WERI-Rb-1 (cell line): Measurements from ENCODE around the gene CCDC6.
A peak's percentile ranks its signal among the peaks of the same experiment; 100 is the strongest.
"Not testable (repeated sequence)": the region's sequence is repeated elsewhere in the genome, so short reads cannot be mapped to it uniquely, and the experiment has no call there.

Source experiments
- DNase-seq: peaks from one replicate; pipeline ENCODE4 v3.0.0-alpha.2; 2020
- H3K27ac ChIP-seq: fragments of 250-450 bp; sonication (Bioruptor Pico); 2 replicates; pipeline ENCODE4 v1.5.1; 2020; ENCODE audit warnings: mild to moderate bottlenecking, moderate library complexity
- H3K27me3 ChIP-seq: fragments of 250-450 bp; sonication (Bioruptor Pico); 2 replicates; pipeline ENCODE4 v1.5.1; 2021; ENCODE audit warnings: mild to moderate bottlenecking, low read depth, moderate library complexity; ENCODE audit not compliant: insufficient read depth, severe bottlenecking
- H3K36me3 ChIP-seq: fragments of 250-450 bp; sonication (Bioruptor Pico); 2 replicates; pipeline ENCODE4 v1.5.1; 2020; ENCODE audit warnings: mild to moderate bottlenecking, moderate library complexity
- H3K4me3 ChIP-seq: 2 replicates; pipeline ENCODE4 v1.5.1; 2011; ENCODE audit warnings: low read depth, mild to moderate bottlenecking, control low read depth, low read length
- H3K9me3 ChIP-seq: fragments of 250-450 bp; sonication (Bioruptor Pico); 2 replicates; pipeline ENCODE4 v1.5.1; 2021; ENCODE audit warnings: mild to moderate bottlenecking, moderate library complexity; ENCODE audit not compliant: severe bottlenecking
- CTCF ChIP-seq: IDR thresholded peaks from 2 replicates; pipeline ENCODE4 v1.5.1; 2011; ENCODE audit warnings: low read depth, mild to moderate bottlenecking, control low read depth, inconsistent platforms, low read length

CCDC6 gene

DNA sequence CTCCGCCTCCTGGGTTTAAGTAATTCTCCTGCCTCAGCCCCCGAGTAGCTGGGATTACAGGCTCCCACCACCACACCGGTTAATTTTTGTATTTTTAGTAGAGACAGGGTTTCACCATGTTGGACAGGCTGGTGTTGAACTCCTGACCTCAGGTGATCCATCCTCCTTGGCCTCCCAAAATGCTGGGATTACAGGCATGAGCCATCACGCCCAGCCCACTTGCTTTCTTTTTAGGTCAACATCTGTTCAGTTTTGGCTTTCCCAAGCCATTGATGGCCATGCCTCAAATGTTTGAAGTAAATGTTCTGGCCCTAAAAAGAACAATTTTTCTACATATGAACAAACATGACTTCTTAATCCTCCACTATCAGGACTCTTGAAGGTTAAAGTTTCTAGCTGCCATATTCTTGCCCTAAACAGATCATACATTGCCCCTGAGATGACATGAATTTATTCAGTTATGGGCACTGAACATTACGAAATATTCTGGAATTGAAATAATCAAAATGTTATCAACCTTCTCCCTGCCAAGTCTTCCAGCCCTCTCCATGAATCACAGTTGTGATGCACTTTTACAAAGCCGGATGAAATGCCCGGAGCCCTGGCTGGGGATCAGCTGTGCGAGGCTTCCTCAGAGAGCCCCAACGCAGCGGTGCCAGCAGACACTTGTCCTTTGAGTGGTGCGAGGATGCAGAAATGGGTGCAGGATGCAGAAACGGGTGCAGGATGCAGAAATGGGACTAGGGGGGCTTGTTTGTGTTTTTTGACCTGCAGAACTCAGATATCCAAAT is 156.0 kb downstream of the CCDC6 start:
- Histone ChIP-seq H3K36me3 (no peaks in the 10 kb centered on the region), H3K9me3 (peaks cover 3% of the 10 kb centered on the region), H3K27me3 (no peaks in the 10 kb centered on the region), H3K27ac (no peak overlapping the region), H3K4me3 (no peak overlapping the region)
- TF ChIP-seq CTCF: no peak
- DNase-seq: no peak

GRCh38 chr10:59748834-59749233 is 157.5 kb downstream of the CCDC6 start:
- H3K27me3 ChIP-seq: no peaks in the 10 kb centered on the region
- no peaks in the 10 kb centered on the region for H3K36me3 ChIP-seq
- DNase-seq: peak; percentile 38
- H3K9me3 ChIP-seq: peaks cover 3% of the 10 kb centered on the region
- TF ChIP-seq CTCF: no peak
- no peak overlapping the region for H3K4me3 ChIP-seq
- no peak overlapping the region; the same call in 1 of the 2 replicates for H3K27ac ChIP-seq

- Histone ChIP-seq H3K9me3 (peaks cover 3% of the 10 kb centered on the region), H3K27ac (no peak overlapping the region), H3K36me3 (no peaks in the 10 kb centered on the region), H3K27me3 (no peaks in the 10 kb centered on the region), H3K4me3 (no peak overlapping the region)
- no peak for DNase-seq
- TF ChIP-seq CTCF: no peak
These were observed 161.1 kb downstream of the CCDC6 start for GRCh38 chr10:59745163-59745650.

DNA sequence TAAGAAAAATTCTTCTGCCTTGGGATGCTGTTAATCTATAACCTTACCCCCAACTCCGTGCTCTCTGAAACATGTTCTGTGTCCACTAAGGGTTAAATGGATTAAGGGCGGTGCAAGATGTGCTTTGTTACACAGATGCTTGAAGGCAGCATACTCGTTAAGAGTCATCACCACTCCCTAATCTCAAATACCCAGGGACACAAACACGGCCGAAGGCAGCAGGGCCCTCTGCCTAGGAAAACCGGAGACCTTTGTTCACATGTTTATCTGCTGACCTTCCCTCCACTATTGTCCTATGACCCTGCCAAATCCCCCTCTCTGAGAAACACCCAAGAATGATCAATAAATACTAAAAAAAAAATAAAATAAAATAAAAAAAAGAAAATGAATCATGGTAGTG is 161.6 kb downstream of the CCDC6 start:
- DNase-seq, H3K27me3 ChIP-seq, H3K27ac ChIP-seq, H3K4me3 ChIP-seq, H3K36me3 ChIP-seq, H3K9me3 ChIP-seq: not testable (repeated sequence)

- not testable (repeated sequence) for H3K9me3 ChIP-seq, H3K36me3 ChIP-seq, H3K27ac ChIP-seq, H3K27me3 ChIP-seq, H3K4me3 ChIP-seq, DNase-seq
These were observed 162.2 kb downstream of the CCDC6 start for GRCh38 chr10:59744156-59744555.

GRCh38 chr10:59741583-59741982 is 164.8 kb downstream of the CCDC6 start:
- no peak overlapping the region for H3K27ac ChIP-seq
- H3K27me3 ChIP-seq: no peaks in the 10 kb centered on the region
- no peaks in the 10 kb centered on the region for H3K36me3 ChIP-seq
- H3K9me3 ChIP-seq: no peaks in the 10 kb centered on the region
- no peak for DNase-seq
- no peak for TF ChIP-seq CTCF
- no peak overlapping the region for H3K4me3 ChIP-seq

- Histone ChIP-seq H3K27me3 (no peaks in the 10 kb centered on the region), H3K4me3 (no peak overlapping the region), H3K36me3 (no peaks in the 10 kb centered on the region), H3K27ac (no peak overlapping the region), H3K9me3 (no peaks in the 10 kb centered on the region)
- no peak for TF ChIP-seq CTCF
- no peak for DNase-seq
These were observed 165.3 kb downstream of the CCDC6 start for GRCh38 chr10:59741048-59741447.
